ENCODE measurements around the gene NFIX. TPM values are rescaled to one million over a fixed set of nuclear protein-coding genes. Genes with fewer than 3 reads are reported as not detected.

The NFIX gene
- total and polyA plus RNA-seq, 2 of the 13 experiments (the other 11 are each of a cell fraction or from before 2014, with no cell fraction given) = 3.4 to 5.4 TPM

- no peak for TF ChIP-seq ZNF441 (CRISPR knock-in tag; IDR thresholded peaks at IDR 0.05; ENCODE audit: borderline replicate concordance)
- TF ChIP-seq ZNF768 (CRISPR knock-in tag; IDR thresholded peaks at IDR 0.05) = peak; percentile 46; the same call in 1 of the 2 replicates
- TF ChIP-seq HMG20B (CRISPR knock-in tag; conservative IDR thresholded peaks at IDR 0.05) = no peak
- TF ChIP-seq, protein P1, sequence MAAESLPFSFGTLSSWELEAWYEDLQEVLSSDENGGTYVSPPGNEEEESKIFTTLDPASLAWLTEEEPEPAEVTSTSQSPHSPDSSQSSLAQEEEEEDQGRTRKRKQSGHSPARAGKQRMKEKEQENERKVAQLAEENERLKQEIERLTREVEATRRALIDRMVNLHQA (CRISPR knock-in tag; IDR thresholded peaks at IDR 0.05) = no peak
- TF ChIP-seq, protein P2, sequence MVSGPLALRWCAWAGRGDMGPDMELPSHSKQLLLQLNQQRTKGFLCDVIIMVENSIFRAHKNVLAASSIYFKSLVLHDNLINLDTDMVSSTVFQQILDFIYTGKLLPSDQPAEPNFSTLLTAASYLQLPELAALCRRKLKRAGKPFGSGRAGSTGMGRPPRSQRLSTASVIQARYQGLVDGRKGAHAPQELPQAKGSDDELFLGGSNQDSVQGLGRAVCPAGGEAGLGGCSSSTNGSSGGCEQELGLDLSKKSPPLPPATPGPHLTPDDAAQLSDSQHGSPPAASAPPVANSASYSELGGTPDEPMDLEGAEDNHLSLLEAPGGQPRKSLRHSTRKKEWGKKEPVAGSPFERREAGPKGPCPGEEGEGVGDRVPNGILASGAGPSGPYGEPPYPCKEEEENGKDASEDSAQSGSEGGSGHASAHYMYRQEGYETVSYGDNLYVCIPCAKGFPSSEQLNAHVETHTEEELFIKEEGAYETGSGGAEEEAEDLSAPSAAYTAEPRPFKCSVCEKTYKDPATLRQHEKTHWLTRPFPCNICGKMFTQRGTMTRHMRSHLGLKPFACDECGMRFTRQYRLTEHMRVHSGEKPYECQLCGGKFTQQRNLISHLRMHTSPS (CRISPR knock-in tag; IDR thresholded peaks at IDR 0.05; ENCODE audit: low read depth) = no peak; the same call in 1 of the 2 replicates
- TF ChIP-seq, protein P3, sequence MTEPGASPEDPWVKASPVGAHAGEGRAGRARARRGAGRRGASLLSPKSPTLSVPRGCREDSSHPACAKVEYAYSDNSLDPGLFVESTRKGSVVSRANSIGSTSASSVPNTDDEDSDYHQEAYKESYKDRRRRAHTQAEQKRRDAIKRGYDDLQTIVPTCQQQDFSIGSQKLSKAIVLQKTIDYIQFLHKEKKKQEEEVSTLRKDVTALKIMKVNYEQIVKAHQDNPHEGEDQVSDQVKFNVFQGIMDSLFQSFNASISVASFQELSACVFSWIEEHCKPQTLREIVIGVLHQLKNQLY (CRISPR knock-in tag; IDR thresholded peaks at IDR 0.05) = peak; percentile 33; the same call in 1 of the 2 replicates
- no peak for TF ChIP-seq ZNF790 (CRISPR knock-in tag; IDR thresholded peaks at IDR 0.05; ENCODE audit: borderline replicate concordance)
- TF ChIP-seq ZNF547 (CRISPR knock-in tag; IDR thresholded peaks at IDR 0.05) = no peak
- TF ChIP-seq YY1 (IDR thresholded peaks at IDR 0.05; ENCODE audit: insufficient read depth, insufficient replicate concordance, low read depth, low read length) = peak; percentile 70
- TF ChIP-seq ZNF569 (CRISPR knock-in tag; IDR thresholded peaks at IDR 0.05; ENCODE audit: borderline replicate concordance) = no peak
- TF ChIP-seq KMT2B (CRISPR knock-in tag; IDR thresholded peaks at IDR 0.05) = 0 out of 2 replicates have a peak, but pooled peaks have one; percentile 12
- TF ChIP-seq ZSCAN9 (CRISPR knock-in tag; IDR thresholded peaks at IDR 0.05; ENCODE audit: borderline replicate concordance) = peak; percentile 34; the same call in 1 of the 2 replicates
- TF ChIP-seq SMARCC2 (IDR thresholded peaks at IDR 0.05) = no peak
- TF ChIP-seq ZFX (CRISPR knock-in tag; IDR thresholded peaks at IDR 0.05; ENCODE audit: low read depth) = peak; percentile 23; the same call in 1 of the 2 replicates
- no peak for TF ChIP-seq FOXP1 (IDR thresholded peaks at IDR 0.05)
- TF ChIP-seq FOXP1 (CRISPR knock-in tag; IDR thresholded peaks at IDR 0.05) = no peak
- TF ChIP-seq ZNF597 (CRISPR knock-in tag; IDR thresholded peaks at IDR 0.05) = no peak
- no peak for TF ChIP-seq ATAD3A (CRISPR knock-in tag; IDR thresholded peaks at IDR 0.05)
- no peak for TF ChIP-seq ZNF883 (CRISPR knock-in tag; IDR thresholded peaks at IDR 0.05; ENCODE audit: not compliant biosample characterization)
- no peak for TF ChIP-seq YEATS4 (CRISPR knock-in tag; IDR thresholded peaks at IDR 0.05; ENCODE audit: borderline replicate concordance)
- TF ChIP-seq TFAP4 (IDR thresholded peaks at IDR 0.05; ENCODE audit: borderline replicate concordance, low read depth) = peak; percentile 11; the same call in 1 of the 2 replicates
- no peak for TF ChIP-seq NR3C1 (CRISPR knock-in tag; IDR thresholded peaks at IDR 0.05)
- TF ChIP-seq, protein P4, sequence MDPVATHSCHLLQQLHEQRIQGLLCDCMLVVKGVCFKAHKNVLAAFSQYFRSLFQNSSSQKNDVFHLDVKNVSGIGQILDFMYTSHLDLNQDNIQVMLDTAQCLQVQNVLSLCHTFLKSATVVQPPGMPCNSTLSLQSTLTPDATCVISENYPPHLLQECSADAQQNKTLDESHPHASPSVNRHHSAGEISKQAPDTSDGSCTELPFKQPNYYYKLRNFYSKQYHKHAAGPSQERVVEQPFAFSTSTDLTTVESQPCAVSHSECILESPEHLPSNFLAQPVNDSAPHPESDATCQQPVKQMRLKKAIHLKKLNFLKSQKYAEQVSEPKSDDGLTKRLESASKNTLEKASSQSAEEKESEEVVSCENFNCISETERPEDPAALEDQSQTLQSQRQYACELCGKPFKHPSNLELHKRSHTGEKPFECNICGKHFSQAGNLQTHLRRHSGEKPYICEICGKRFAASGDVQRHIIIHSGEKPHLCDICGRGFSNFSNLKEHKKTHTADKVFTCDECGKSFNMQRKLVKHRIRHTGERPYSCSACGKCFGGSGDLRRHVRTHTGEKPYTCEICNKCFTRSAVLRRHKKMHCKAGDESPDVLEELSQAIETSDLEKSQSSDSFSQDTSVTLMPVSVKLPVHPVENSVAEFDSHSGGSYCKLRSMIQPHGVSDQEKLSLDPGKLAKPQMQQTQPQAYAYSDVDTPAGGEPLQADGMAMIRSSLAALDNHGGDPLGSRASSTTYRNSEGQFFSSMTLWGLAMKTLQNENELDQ (CRISPR knock-in tag; IDR thresholded peaks at IDR 0.05; ENCODE audit: borderline replicate concordance) = no peak
- TF ChIP-seq ZNF225 (CRISPR knock-in tag; IDR thresholded peaks at IDR 0.05) = no peak
These were observed 11.6 kb upstream of the NFIX start (continued) for GRCh38 chr19:12983542-12984142.
